Esophagus squamous epithelium (tissue), 4 donors: ENCODE data around the gene NLGN1.

Source experiments
- POLR2A ChIP-seq, 4 donors: fragments of 450-650 bp; IDR thresholded peaks; one replicate each; pipeline ENCODE4 v1.6.1; 2017; ENCODE audit warnings: antibody characterized with exemption in 4 of 4, mild to moderate bottlenecking in 4 of 4, moderate library complexity in 3 of 4
- TF ChIP-seq, protein P1 (sequence below), 6 experiments: fragments of 450-650 bp in 4 of 6; fragments of 200-600 bp in 2 of 6; sonication (generic) in 2 of 6; IDR thresholded peaks; one replicate each; pipeline ENCODE4 v1.5.1; 2016 to 2019; ENCODE audit warnings: antibody characterized with exemption in 6 of 6, mild to moderate bottlenecking in 4 of 6, moderate library complexity in 4 of 6

DNA sequence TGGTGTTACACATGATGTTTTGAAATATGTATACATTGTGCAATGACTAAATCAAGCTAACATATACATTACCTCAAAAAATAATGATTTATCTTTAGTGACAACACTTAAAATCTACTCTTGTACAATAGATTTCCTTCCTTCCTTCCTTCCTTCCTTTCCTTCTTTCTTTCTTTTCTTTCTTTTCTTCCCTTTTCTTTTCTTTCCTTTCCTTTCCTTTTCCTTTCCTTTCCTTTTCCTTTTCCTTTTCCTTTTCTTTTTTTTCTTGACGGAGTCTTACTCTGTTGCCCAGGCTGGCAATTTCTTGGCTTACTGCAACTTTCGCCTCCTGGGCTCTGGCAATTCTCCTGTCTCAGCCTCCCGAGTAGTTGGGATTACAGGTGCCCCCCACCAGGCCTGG is 170.5 kb downstream of the NLGN1 start:
- TF ChIP-seq POLR2A (IDR thresholded peaks at IDR 0.05): no peak
- TF ChIP-seq, protein P1, sequence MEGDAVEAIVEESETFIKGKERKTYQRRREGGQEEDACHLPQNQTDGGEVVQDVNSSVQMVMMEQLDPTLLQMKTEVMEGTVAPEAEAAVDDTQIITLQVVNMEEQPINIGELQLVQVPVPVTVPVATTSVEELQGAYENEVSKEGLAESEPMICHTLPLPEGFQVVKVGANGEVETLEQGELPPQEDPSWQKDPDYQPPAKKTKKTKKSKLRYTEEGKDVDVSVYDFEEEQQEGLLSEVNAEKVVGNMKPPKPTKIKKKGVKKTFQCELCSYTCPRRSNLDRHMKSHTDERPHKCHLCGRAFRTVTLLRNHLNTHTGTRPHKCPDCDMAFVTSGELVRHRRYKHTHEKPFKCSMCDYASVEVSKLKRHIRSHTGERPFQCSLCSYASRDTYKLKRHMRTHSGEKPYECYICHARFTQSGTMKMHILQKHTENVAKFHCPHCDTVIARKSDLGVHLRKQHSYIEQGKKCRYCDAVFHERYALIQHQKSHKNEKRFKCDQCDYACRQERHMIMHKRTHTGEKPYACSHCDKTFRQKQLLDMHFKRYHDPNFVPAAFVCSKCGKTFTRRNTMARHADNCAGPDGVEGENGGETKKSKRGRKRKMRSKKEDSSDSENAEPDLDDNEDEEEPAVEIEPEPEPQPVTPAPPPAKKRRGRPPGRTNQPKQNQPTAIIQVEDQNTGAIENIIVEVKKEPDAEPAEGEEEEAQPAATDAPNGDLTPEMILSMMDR (IDR thresholded peaks at IDR 0.05): no peak
